ENCODE results near the gene ZNF197.

ZNF197 gene

GRCh38 chr3:44601749-44602148 lies 23.1 kb upstream of the ZNF197 start:
- DNase-seq (ENCODE audit: extremely low read depth, low read depth) = no peak
- TF ChIP-seq CTCF (IDR thresholded peaks at IDR 0.05; ENCODE audit: low read depth, low read length) = no peak

- TF ChIP-seq CTCF (IDR thresholded peaks at IDR 0.05; ENCODE audit: low read depth, low read length) = no peak
- no peak for DNase-seq (ENCODE audit: extremely low read depth, low read depth)
Measured at GRCh38 chr3:44612678-44613077, 12.2 kb upstream of the ZNF197 start.

GRCh38 chr3:44628716-44629115 lies 3.9 kb downstream of the ZNF197 start:
- TF ChIP-seq CTCF (IDR thresholded peaks at IDR 0.05; ENCODE audit: low read depth, low read length) = no peak
- DNase-seq (ENCODE audit: extremely low read depth, low read depth) = no peak

- DNase-seq (ENCODE audit: extremely low read depth, low read depth) = no peak
- no peak for TF ChIP-seq CTCF (IDR thresholded peaks at IDR 0.05; ENCODE audit: low read depth, low read length)
Measured at GRCh38 chr3:44632193-44632592, 7.4 kb downstream of the ZNF197 start.

GRCh38 chr3:44642337-44642736 lies 17.5 kb downstream of the ZNF197 start:
- no peak for DNase-seq (ENCODE audit: extremely low read depth, low read depth)
- no peak for TF ChIP-seq CTCF (IDR thresholded peaks at IDR 0.05; ENCODE audit: low read depth, low read length)

GRCh38 chr3:44643024-44643423 lies 18.2 kb downstream of the ZNF197 start:
- no peak for TF ChIP-seq CTCF (IDR thresholded peaks at IDR 0.05; ENCODE audit: low read depth, low read length)

GRCh38 chr3:44647771-44648170 lies 22.9 kb downstream of the ZNF197 start:
- no peak for DNase-seq (ENCODE audit: extremely low read depth, low read depth)
- no peak for TF ChIP-seq CTCF (IDR thresholded peaks at IDR 0.05; ENCODE audit: low read depth, low read length)

More at GRCh38 chr3:44643024-44643423, 18.2 kb downstream of the ZNF197 start:
- DNase-seq (ENCODE audit: extremely low read depth, low read depth) = no peak
